Heart left ventricle (tissue), 16 donors: ENCODE data around the gene CAST. TPM values are rescaled to one million over a fixed set of nuclear protein-coding genes. Genes with fewer than 3 reads are reported as not detected.

Experiments
- ATAC-seq, 4 donors: fragments of 200-7000 bp; cut with Tn5 transposase; one replicate each; pipeline ENCODE4 v1.9.1; 2020 to 2022; ENCODE audit warnings: moderate library complexity in 4 of 4, mild to moderate bottlenecking in 3 of 4, moderate number of reproducible peaks in 1 of 4
- DNase-seq, 5 donors: peaks; one replicate each; pipeline ENCODE4 v3.0.0-alpha.2; 2020
- H3K27ac ChIP-seq, 12 donors: fragments of 200-600 bp; sonication (generic) in 4 of 12; one replicate each; pipeline versions ENCODE4 v1.5.0 to v1.8.0; 2016 to 2022; ENCODE audit warnings: mild to moderate bottlenecking in 2 of 12
- H3K27me3 ChIP-seq, 9 donors: fragments of 200-600 bp; sonication (generic) in 2 of 9; one replicate each; pipeline versions ENCODE4 v1.5.1 to v1.8.0; 2016 to 2022; ENCODE audit warnings: mild to moderate bottlenecking in 3 of 9
- H3K36me3 ChIP-seq, 9 donors: fragments of 200-600 bp; sonication (generic) in 2 of 9; one replicate each; pipeline versions ENCODE4 v1.5.0 to v1.8.0; 2018 to 2022; ENCODE audit warnings: mild to moderate bottlenecking in 2 of 9
- H3K4me1 ChIP-seq, 12 donors: fragments of 200-600 bp; sonication (generic) in 4 of 12; one replicate each; pipeline versions ENCODE4 v1.5.0 to v1.8.0; 2016 to 2022; ENCODE audit warnings: mild to moderate bottlenecking in 3 of 12
- H3K4me3 ChIP-seq, 12 donors: fragments of 200-600 bp; sonication (generic) in 4 of 12; one replicate each; pipeline versions ENCODE4 v1.5.0 to v1.8.0; 2017 to 2022; ENCODE audit warnings: mild to moderate bottlenecking in 9 of 12, moderate library complexity in 4 of 12
- H3K9me3 ChIP-seq, 12 donors: fragments of 200-600 bp; sonication (generic) in 4 of 12; one replicate each; pipeline versions ENCODE4 v1.5.0 to v1.8.0; 2016 to 2022; ENCODE audit warnings: mild to moderate bottlenecking in 1 of 12
- CTCF ChIP-seq, 12 donors: fragments of 200-600 bp; sonication (generic) in 4 of 12; IDR thresholded peaks; one replicate each; pipeline versions ENCODE4 v1.5.0 to v1.8.0; 2018 to 2022; ENCODE audit warnings: antibody characterized with exemption in 12 of 12, mild to moderate bottlenecking in 5 of 12
- POLR2A ChIP-seq, 2 donors: fragments of 450-650 bp; IDR thresholded peaks; one replicate each; pipeline ENCODE4 v1.6.1; 2017; ENCODE audit warnings: antibody characterized with exemption in 2 of 2, mild to moderate bottlenecking in 2 of 2, moderate library complexity in 2 of 2
- WGBS, 4 donors: extraction: QIAGEN DNeasy Blood & Tissue Kit in 2 of 4; methylation state at CpG; one replicate each; pipeline versions ENCODE4 v1.1.5 to v1.1.7; 2013 to 2018; 5-methylcytosine and 5-hydroxymethylcytosine counted together
- intact Hi-C, 10 donors: fragments of 100-400 bp; cut with DNase I; formaldehyde crosslinking; loops; one replicate each; pipeline versions ENCODE4 v1.11.1 to v1.14.2; 2022
- long read RNA-seq, 3 donors: library from polyadenylated mRNA; unstranded; transcript quantifications; one replicate each; pipeline ENCODE4 v2.0.0, GENCODE V29; 2020 to 2021
- polyA plus RNA-seq, 2 donors: library from polyadenylated mRNA; stranded (reverse); fragments of 200-250 nt; gene quantifications; one replicate each; pipeline ENCODE4 v1.2.3, GENCODE V29; 2013
- total RNA-seq, 9 donors: library from RNA; depleted of rRNA in 2 of 9; stranded (reverse); fragments of >200 nt in 2 of 9; fragmentation: NEBNext Ultra II Directional in 3 of 9; extraction: Animal tissue kit (Norgen Biotek cat#: 25700) in 3 of 9; gene quantifications; one replicate each; pipeline versions ENCODE4 v1.1.0 to v1.2.4, GENCODE V29; 2016 to 2023
- donor health status: ischemic (EF 13 %, LVEDD 7.1; RV severe dilation, severe dysfunction).
- donor health status: healthy with polysubstance abuse.
- donor health status: DM: no; HTN: yes; CAD: no.
- donor health status: DM: no; HTN: no; CAD: no.
- donor health status: ischemic (EF 25% LVEDD 6.9; RV normal size, moderate dysfunction).
- donor health status: ischemic (EF 25% LVEDD 5.7; RV mildly dilated, moderate dysfunction).
- donor health status: healthy.
- donor health status: DM: yes; HTN: yes; CAD: no.
- donor health status: ischemic (EF 35%, LVEDD 5.7; RV mildly dilated, moderate dysfunction).
- donor health status: nonischemic (EF 11% LVEDD 7.7; RV severe dilation, severe dysfunction).
- donor health status: DM: yes; HTN: yes; CAD: no.
- donor health status: PGD.
- donor health status: ischemic (EF 29% LVEDD 5.4; RV normal size, mild dysfunction).
- donor health status: nonischemic (EF 23%, LVEDD 6.1; RV moderate dilation, normal function).

CAST gene, protein sequence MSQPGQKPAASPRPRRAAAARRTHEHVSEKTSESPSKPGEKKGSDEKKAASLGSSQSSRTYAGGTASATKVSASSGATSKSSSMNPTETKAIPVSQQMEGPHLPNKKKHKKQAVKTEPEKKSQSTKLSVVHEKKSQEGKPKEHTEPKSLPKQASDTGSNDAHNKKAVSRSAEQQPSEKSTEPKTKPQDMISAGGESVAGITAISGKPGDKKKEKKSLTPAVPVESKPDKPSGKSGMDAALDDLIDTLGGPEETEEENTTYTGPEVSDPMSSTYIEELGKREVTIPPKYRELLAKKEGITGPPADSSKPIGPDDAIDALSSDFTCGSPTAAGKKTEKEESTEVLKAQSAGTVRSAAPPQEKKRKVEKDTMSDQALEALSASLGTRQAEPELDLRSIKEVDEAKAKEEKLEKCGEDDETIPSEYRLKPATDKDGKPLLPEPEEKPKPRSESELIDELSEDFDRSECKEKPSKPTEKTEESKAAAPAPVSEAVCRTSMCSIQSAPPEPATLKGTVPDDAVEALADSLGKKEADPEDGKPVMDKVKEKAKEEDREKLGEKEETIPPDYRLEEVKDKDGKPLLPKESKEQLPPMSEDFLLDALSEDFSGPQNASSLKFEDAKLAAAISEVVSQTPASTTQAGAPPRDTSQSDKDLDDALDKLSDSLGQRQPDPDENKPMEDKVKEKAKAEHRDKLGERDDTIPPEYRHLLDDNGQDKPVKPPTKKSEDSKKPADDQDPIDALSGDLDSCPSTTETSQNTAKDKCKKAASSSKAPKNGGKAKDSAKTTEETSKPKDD
- total RNA-seq, result 100 to 1,000 TPM; 373 to 748 (median 549) TPM
- 100 to 1,000 TPM; 179 to 396 TPM for polyA plus RNA-seq
- long read RNA-seq, donor 1, full-length matches to known transcripts, result 90 of 346 reads
- long read RNA-seq, donor 1, partial matches to known transcripts, result 100 of 346 reads
- long read RNA-seq, donor 1, other reads (novel, unspliced or antisense), result 156 of 346 reads
- long read RNA-seq, donor 2, full-length matches to known transcripts, result 154 of 734 reads
- long read RNA-seq, donor 2, partial matches to known transcripts, result 235 of 734 reads
- long read RNA-seq, donor 2, other reads (novel, unspliced or antisense), result 345 of 734 reads
- long read RNA-seq, donor 3, full-length matches to known transcripts, result 46 of 370 reads
- long read RNA-seq, donor 3, partial matches to known transcripts, result 63 of 370 reads
- long read RNA-seq, donor 3, other reads (novel, unspliced or antisense), result 261 of 370 reads

- no peak for TF ChIP-seq CTCF (IDR thresholded peaks at IDR 0.05)
- peak in 1 of 2 donors; percentile 56 for TF ChIP-seq POLR2A (IDR thresholded peaks at IDR 0.05)
- H3K4me1 ChIP-seq, result peaks cover 0 to 39% (median 21%) of the 10 kb centered on the region in 12 donors
- H3K27me3 ChIP-seq, result no peaks in the 10 kb centered on the region
- DNase-seq, result peak; percentile 91 to 97 (median 95)
- 0 to 1% (median 0%) methylated on average over 29 to 75 of the region's 75 CpGs for WGBS, 4 donors
- intact Hi-C loops, result loop anchor here in 6 of 10 donors (2.0 to 10.0 kb wide), 6 partner anchors 40 to 270 kb away; no protein-coding TSS in a partner anchor
- peak within 1 kb of the TSS; percentile 68 to 99 (median 92) for H3K4me3 ChIP-seq
- H3K9me3 ChIP-seq, result no peaks in the 10 kb centered on the region
- H3K36me3 ChIP-seq, result no peaks in the 10 kb centered on the region
- ATAC-seq, result peak; percentile 85 to 94 (median 88)
- peak within 1 kb of the TSS; percentile 88 to 100 (median 98) for H3K27ac ChIP-seq
These were observed at the start of gene CAST for GRCh38 chr5:96661855-96662724. Gene CAST, plus strand, starts transcription at chr5:96662376. Its CDS starts 47 bp downstream, at chr5:96662423.

DNA sequence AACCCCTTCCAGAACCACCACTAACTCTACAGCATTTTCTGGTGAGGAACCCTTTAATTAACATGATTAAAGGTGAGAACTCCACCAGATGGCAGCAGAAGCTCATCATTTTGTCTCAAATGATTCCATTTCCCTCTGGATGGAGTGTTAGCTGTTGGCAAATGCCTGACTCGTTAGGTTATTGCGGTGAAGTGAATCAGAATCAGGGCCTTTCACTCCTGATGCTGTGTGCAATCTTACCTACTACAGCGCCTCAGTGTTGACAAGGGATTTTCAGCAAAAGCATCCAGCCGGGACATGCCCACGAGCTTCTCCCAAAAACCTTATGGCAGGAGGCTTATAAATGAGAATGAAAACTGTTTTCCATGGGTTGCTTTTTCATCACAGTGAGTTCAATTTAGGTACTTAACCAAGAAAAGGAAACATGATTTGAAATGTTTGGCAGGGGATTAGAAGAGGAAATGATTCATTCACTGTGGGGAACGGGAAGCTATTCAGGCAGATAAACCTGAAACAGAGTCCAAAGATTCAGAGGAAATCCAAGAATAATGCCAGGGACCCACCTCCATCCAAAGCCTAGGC, 48.0 kb upstream of the CAST start:
- WGBS, 4 donors, result 9 to 23% (median 13%) methylated on average over 6 of the region's 6 CpGs
- Histone ChIP-seq H3K36me3 (no peaks in the 10 kb centered on the region), H3K27ac (peak overlapping the region in 11 of 12 donors; percentile 1 to 72 (median 60)), H3K4me1 (peaks cover 0 to 22% (median 16%) of the 10 kb centered on the region in 12 donors), H3K4me3 (peak overlapping the region in 4 of 12 donors; percentile 4 to 29 (median 23)), H3K9me3 (no peaks in the 10 kb centered on the region), H3K27me3 (no peaks in the 10 kb centered on the region)
- intact Hi-C loops, result loop anchor here (2.0 to 10.0 kb wide), 17 partner anchors 48 to 551 kb away; partner anchors contain the start of gene CAST (in 2 of the 10)
- TF ChIP-seq POLR2A (IDR thresholded peaks at IDR 0.05) (no peak), CTCF (IDR thresholded peaks at IDR 0.05) (peak; percentile 31 to 73 (median 60))
- peak in 3 of 5 donors; percentile 46 to 60 (median 58) for DNase-seq
- peak; percentile 63 to 90 (median 81) for ATAC-seq

GRCh38 chr5:96615223-96615622, 47.0 kb upstream of the CAST start:
- peak; percentile 38 to 63 (median 56) for ATAC-seq
- no peak overlapping the region for H3K4me3 ChIP-seq
- peak overlapping the region in 2 of 12 donors; percentile 65 to 68 for H3K27ac ChIP-seq
- 70 to 87% (median 83%) methylated on average over 3 of the region's 3 CpGs for WGBS, 4 donors
- no peaks in the 10 kb centered on the region for H3K9me3 ChIP-seq
- H3K36me3 ChIP-seq, result no peaks in the 10 kb centered on the region
- H3K4me1 ChIP-seq, result peaks cover 0 to 25% (median 19%) of the 10 kb centered on the region in 12 donors
- H3K27me3 ChIP-seq, result no peaks in the 10 kb centered on the region
- no peak for DNase-seq
- intact Hi-C loops, result loop anchor here in 9 of 10 donors (2.0 to 10.0 kb wide), 13 partner anchors 37 to 550 kb away; partner anchors contain the start of gene CAST (in 1 of the 9)
- TF ChIP-seq CTCF (IDR thresholded peaks at IDR 0.05) (no peak), POLR2A (IDR thresholded peaks at IDR 0.05) (no peak)
